ENCODE measurements around the gene TMEM39A. TPM values are rescaled to one million over a fixed set of nuclear protein-coding genes. Genes with fewer than 3 reads are reported as not detected.

The TMEM39A gene
- total RNA-seq, 1 experiment from 2014 or later: 48.4 TPM

DNA sequence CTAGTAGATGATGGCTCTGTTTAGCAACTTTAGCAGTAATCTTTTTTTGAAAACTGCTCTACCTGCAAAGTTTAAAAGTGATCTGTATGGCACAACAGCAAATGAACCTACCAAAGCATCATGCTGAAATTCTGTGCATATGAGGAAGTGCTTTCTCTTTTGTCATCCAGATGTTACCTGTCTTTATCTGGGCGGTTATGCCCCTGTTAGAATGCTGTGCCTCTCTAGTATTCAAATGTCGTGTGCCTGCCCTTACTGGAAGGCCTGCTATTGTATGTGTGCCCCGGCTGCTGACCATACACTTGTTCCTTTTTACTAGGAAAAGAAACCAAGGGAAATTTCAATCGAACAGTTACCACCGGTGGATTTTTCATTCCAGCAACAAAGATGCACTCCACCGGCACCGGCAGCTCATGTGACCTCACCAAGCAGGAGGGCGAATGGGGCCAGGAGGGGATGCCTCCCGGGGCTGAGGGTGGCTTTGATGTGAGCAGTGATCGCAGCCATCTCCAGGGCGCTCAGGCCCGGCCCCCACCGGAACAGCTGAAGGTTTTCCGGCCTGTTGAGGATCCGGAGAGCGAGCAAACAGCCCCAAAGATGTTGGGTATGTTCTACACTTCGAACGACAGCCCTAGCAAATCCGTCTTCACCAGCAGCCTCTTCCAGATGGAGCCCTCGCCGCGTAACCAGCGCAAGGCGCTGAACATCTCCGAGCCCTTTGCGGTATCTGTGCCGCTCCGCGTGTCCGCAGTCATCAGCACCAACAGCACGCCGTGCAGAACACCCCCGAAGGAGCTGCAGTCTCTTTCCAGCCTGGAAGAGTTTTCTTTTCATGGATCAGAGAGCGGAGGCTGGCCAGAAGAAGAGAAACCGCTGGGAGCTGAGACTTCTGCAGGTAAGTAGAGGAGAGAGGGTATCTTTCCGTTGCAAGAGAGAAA is 61.6 kb downstream of the TMEM39A start:
- no peak overlapping the region for H3K4me3 ChIP-seq
- H3K36me3 ChIP-seq: peaks cover 63% of the 10 kb centered on the region
- H3K27me3 ChIP-seq (replicated peaks): no peaks in the 10 kb centered on the region
- DNase-seq (ENCODE audit: low read depth in 1 of 2, low spot score in 2 of 2): no peak
- H3K27ac ChIP-seq: no peak overlapping the region
- no peaks in the 10 kb centered on the region for H3K9me3 ChIP-seq (replicated peaks)
- H3K4me1 ChIP-seq (replicated peaks): no peaks in the 10 kb centered on the region

- Histone ChIP-seq H3K27ac (no peak overlapping the region), H3K4me3 (no peak overlapping the region), H3K27me3 (replicated peaks) (no peaks in the 10 kb centered on the region), H3K4me1 (replicated peaks) (no peaks in the 10 kb centered on the region), H3K9me3 (replicated peaks) (no peaks in the 10 kb centered on the region), H3K36me3 (peaks cover 66% of the 10 kb centered on the region)
- no peak for DNase-seq (ENCODE audit: low read depth in 1 of 2, low spot score in 2 of 2)
These were observed 62.3 kb downstream of the TMEM39A start for GRCh38 chr3:119401069-119401468.

GRCh38 chr3:119400466-119400865 is 62.9 kb downstream of the TMEM39A start:
- no peaks in the 10 kb centered on the region for H3K4me1 ChIP-seq (replicated peaks)
- no peaks in the 10 kb centered on the region for H3K27me3 ChIP-seq (replicated peaks)
- no peak overlapping the region for H3K4me3 ChIP-seq
- DNase-seq (ENCODE audit: low read depth in 1 of 2, low spot score in 2 of 2): no peak
- H3K36me3 ChIP-seq: peaks cover 67% of the 10 kb centered on the region
- H3K9me3 ChIP-seq (replicated peaks): no peaks in the 10 kb centered on the region
- H3K27ac ChIP-seq: no peak overlapping the region

- peaks cover 64% of the 10 kb centered on the region for H3K36me3 ChIP-seq
- H3K4me3 ChIP-seq: no peak overlapping the region
- no peak for DNase-seq (ENCODE audit: low read depth in 1 of 2, low spot score in 2 of 2)
- H3K9me3 ChIP-seq (replicated peaks): no peaks in the 10 kb centered on the region
- no peaks in the 10 kb centered on the region for H3K27me3 ChIP-seq (replicated peaks)
- H3K27ac ChIP-seq: no peak overlapping the region
- no peaks in the 10 kb centered on the region for H3K4me1 ChIP-seq (replicated peaks)
These were observed 66.5 kb downstream of the TMEM39A start for GRCh38 chr3:119396870-119397269.

- no peak overlapping the region for H3K27ac ChIP-seq
- peaks cover 68% of the 10 kb centered on the region for H3K36me3 ChIP-seq
- no peaks in the 10 kb centered on the region for H3K4me1 ChIP-seq (replicated peaks)
- H3K4me3 ChIP-seq: no peak overlapping the region
- DNase-seq (ENCODE audit: low read depth in 1 of 2, low spot score in 2 of 2): no peak
- no peaks in the 10 kb centered on the region for H3K27me3 ChIP-seq (replicated peaks)
- H3K9me3 ChIP-seq (replicated peaks): no peaks in the 10 kb centered on the region
These were observed 67.5 kb downstream of the TMEM39A start for GRCh38 chr3:119395923-119396358.

DNA sequence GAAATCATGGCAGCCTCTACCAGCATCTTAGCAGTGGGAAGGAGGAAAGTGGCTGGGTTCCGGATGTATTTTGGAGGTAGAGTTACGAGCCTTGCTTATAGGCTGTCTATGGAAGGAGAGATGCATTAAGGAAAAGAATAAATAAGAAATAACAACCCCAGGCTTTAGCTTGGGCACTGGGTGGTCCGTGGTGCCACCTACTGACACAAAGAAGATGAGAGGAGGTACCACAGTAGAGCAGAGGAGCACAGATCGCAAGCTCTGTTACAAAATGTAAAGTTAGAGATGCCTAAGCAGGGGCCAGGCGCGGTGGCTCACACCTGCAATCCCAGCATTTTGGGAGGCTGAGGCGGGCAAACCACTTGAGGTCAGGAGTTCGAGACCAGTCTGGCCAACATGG is 74.8 kb downstream of the TMEM39A start:
- DNase-seq (ENCODE audit: low read depth in 1 of 2, low spot score in 2 of 2): peak in 1 of 2 experiments; percentile 14

DNA sequence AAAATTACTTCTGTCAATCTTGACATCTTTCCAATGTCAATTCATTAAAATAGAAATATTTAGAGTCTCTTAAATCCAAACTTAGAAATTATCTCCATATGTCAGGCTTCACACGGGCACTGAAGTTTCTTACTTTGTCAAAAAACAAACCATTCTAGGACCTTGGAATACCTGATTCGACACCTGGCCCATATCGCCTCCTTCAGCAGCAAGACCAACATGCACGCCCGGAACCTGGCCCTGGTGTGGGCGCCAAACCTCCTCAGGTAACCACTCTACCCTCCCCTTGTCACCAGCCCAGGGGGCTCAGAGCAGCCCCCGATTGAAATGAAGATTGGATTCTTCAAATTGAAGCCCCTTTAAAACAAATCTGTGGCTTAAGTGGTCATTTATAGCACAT is 81.3 kb downstream of the TMEM39A start:
- no peak overlapping the region for H3K27ac ChIP-seq
- no peak overlapping the region for H3K4me3 ChIP-seq
- H3K9me3 ChIP-seq (replicated peaks): no peaks in the 10 kb centered on the region
- DNase-seq (ENCODE audit: low read depth in 1 of 2, low spot score in 2 of 2): no peak
- H3K27me3 ChIP-seq (replicated peaks): no peaks in the 10 kb centered on the region
- peaks cover 36% of the 10 kb centered on the region for H3K36me3 ChIP-seq
- H3K4me1 ChIP-seq (replicated peaks): no peaks in the 10 kb centered on the region

More for the DNA sequence above, 74.8 kb downstream of the TMEM39A start:
- peaks cover 41% of the 10 kb centered on the region for H3K36me3 ChIP-seq
- no peaks in the 10 kb centered on the region for H3K9me3 ChIP-seq (replicated peaks)
- H3K4me3 ChIP-seq: no peak overlapping the region
- H3K27ac ChIP-seq: no peak overlapping the region
- no peaks in the 10 kb centered on the region for H3K4me1 ChIP-seq (replicated peaks)
- no peaks in the 10 kb centered on the region for H3K27me3 ChIP-seq (replicated peaks)

GRCh38 chr3:119380697-119381096 is 82.7 kb downstream of the TMEM39A start:
- Histone ChIP-seq H3K9me3 (replicated peaks) (no peaks in the 10 kb centered on the region), H3K4me3 (no peak overlapping the region), H3K27ac (no peak overlapping the region), H3K4me1 (replicated peaks) (no peaks in the 10 kb centered on the region), H3K36me3 (peaks cover 36% of the 10 kb centered on the region), H3K27me3 (replicated peaks) (no peaks in the 10 kb centered on the region)
- no peak for DNase-seq (ENCODE audit: low read depth in 1 of 2, low spot score in 2 of 2)

Other genes with a start within 250 kb of the TMEM39A start
- 25.8 and 25.9 TPM in 2 replicates for gene B4GALT4, start 222.7 kb downstream of the TMEM39A start, total RNA-seq (2014; rRNA removed; shearing (Covaris generic))
- 8.8 and 13.7 TPM in 2 replicates for gene ARHGAP31, start 169.2 kb downstream of the TMEM39A start, total RNA-seq (2014; rRNA removed; shearing (Covaris generic))
- gene POGLUT1, start 5.3 kb upstream of the TMEM39A start, total RNA-seq (2014; rRNA removed; shearing (Covaris generic)): 11.6 and 15.1 TPM in 2 replicates
- 48.3 and 99.5 TPM in 2 replicates for gene TIMMDC1, start 34.9 kb upstream of the TMEM39A start, total RNA-seq (2014; rRNA removed; shearing (Covaris generic))
- gene CD80, start 96.0 kb upstream of the TMEM39A start, total RNA-seq (2014; rRNA removed; shearing (Covaris generic)): not detected in 2 replicates
- gene ADPRH, start 115.9 kb upstream of the TMEM39A start, total RNA-seq (2014; rRNA removed; shearing (Covaris generic)): 1.3 and 2.0 TPM in 2 replicates
- 0.16 and 1.4 TPM in 2 replicates for gene PLA1A, start 134.3 kb upstream of the TMEM39A start, total RNA-seq (2014; rRNA removed; shearing (Covaris generic))
- gene POPDC2, start 197.0 kb upstream of the TMEM39A start, total RNA-seq (2014; rRNA removed; shearing (Covaris generic)): 0.97 TPM in 1 of 2 replicates, not detected in the other
- 36.0 and 73.6 TPM in 2 replicates for gene COX17, start 213.8 kb upstream of the TMEM39A start, total RNA-seq (2014; rRNA removed; shearing (Covaris generic))
- 0.18 and 0.34 TPM in 2 replicates for gene CFAP91, start 239.4 kb upstream of the TMEM39A start, total RNA-seq (2014; rRNA removed; shearing (Covaris generic))

Measured in SJSA1 (cell line).